Cerebellar nuclear complex (tissue), 1 donor: Measurements from ENCODE around the gene COMTD1.

Experiments used
- DNase-seq, 2 experiments: peaks; one replicate each; lab custom pipeline; 2025; lab: John Stamatoyannopoulos, UW

The COMTD1 gene

GRCh38 chr10:75235375-75236177, at the start of gene COMTD1:
Gene COMTD1 (minus strand): TSS chr10:75235957. CDS start chr10:75235928, 29 bp downstream.
- DNase-seq, result peak; percentile 38 to 78

GRCh38 chr10:75283671-75284470, 48.1 kb upstream of the COMTD1 start:
- no peak for DNase-seq

GRCh38 chr10:75283078-75283670, 47.4 kb upstream of the COMTD1 start:
- DNase-seq, result no peak

GRCh38 chr10:75281974-75282373, 46.2 kb upstream of the COMTD1 start:
- no peak for DNase-seq

GRCh38 chr10:75280236-75280635, 44.5 kb upstream of the COMTD1 start:
- no peak for DNase-seq

- DNase-seq, result no peak
Measured at GRCh38 chr10:75276069-75276872, 40.5 kb upstream of the COMTD1 start.

GRCh38 chr10:75272896-75273295, 37.1 kb upstream of the COMTD1 start:
- DNase-seq, result no peak

GRCh38 chr10:75272094-75272493, 36.3 kb upstream of the COMTD1 start:
- DNase-seq, result no peak

GRCh38 chr10:75269605-75270004, 33.8 kb upstream of the COMTD1 start:
- no peak for DNase-seq

GRCh38 chr10:75266945-75267344, 31.2 kb upstream of the COMTD1 start:
- no peak for DNase-seq

- no peak for DNase-seq
Measured at GRCh38 chr10:75265856-75266255, 30.1 kb upstream of the COMTD1 start.

- DNase-seq, result no peak
Measured at GRCh38 chr10:75263806-75264205, 28.0 kb upstream of the COMTD1 start.

GRCh38 chr10:75261813-75262705, 26.3 kb upstream of the COMTD1 start:
- no peak for DNase-seq

GRCh38 chr10:75260990-75261389, 25.2 kb upstream of the COMTD1 start:
- no peak for DNase-seq

- DNase-seq, result no peak
Measured at GRCh38 chr10:75254739-75255138, 19.0 kb upstream of the COMTD1 start.

GRCh38 chr10:75253281-75254220, 17.8 kb upstream of the COMTD1 start:
- DNase-seq, result no peak

GRCh38 chr10:75250934-75251333, 15.2 kb upstream of the COMTD1 start:
- no peak for DNase-seq

- DNase-seq, result no peak
Measured at GRCh38 chr10:75247797-75248196, 12.0 kb upstream of the COMTD1 start.

GRCh38 chr10:75246506-75246905, 10.7 kb upstream of the COMTD1 start:
- no peak for DNase-seq
